Stomach smooth muscle (tissue), 2 donors: ENCODE results near the gene NCBP2L.
A peak's percentile ranks its signal among the peaks of the same experiment; 100 is the strongest.

Experiments used
- H3K27ac ChIP-seq: one replicate; pipeline ENCODE4 v1.7.0; 2013; ENCODE audit warnings: mild to moderate bottlenecking, low read length, inconsistent platforms
- H3K27me3 ChIP-seq, 2 donors: one replicate each; pipeline ENCODE4 v1.7.0; 2013; ENCODE audit warnings: low read length in 2 of 2; ENCODE audit not compliant: insufficient read depth in 2 of 2, control insufficient read depth in 1 of 2
- H3K36me3 ChIP-seq, 2 donors: one replicate each; pipeline ENCODE4 v1.7.0; 2013; ENCODE audit warnings: low read length in 2 of 2; ENCODE audit not compliant: control insufficient read depth in 2 of 2, insufficient read depth in 2 of 2
- H3K4me1 ChIP-seq: one replicate; pipeline ENCODE4 v1.7.0; 2013; ENCODE audit warnings: low read length; ENCODE audit not compliant: control insufficient read depth, insufficient read depth
- H3K4me3 ChIP-seq, 2 donors: one replicate each; pipeline ENCODE4 v1.7.0; 2013; ENCODE audit warnings: low read length in 2 of 2
- H3K9ac ChIP-seq, 2 donors: one replicate each; pipeline ENCODE4 v1.7.0; 2013; ENCODE audit warnings: low read length in 2 of 2, mild to moderate bottlenecking in 1 of 2
- H3K9me3 ChIP-seq, 2 donors: one replicate each; pipeline ENCODE4 v1.7.0; 2013; ENCODE audit warnings: low read length in 2 of 2; ENCODE audit not compliant: control insufficient read depth in 2 of 2
- donor health status: healthy.
- donor health status: Pancreatic carcinoma.

NCBP2L gene

GRCh38 chrX:107777536-107777832 is at the start of gene NCBP2L:
NCBP2L (plus strand) TSS chrX:107777733; CDS start chrX:107794221, 16,488 bp downstream.
- H3K9me3 ChIP-seq, result no peaks in the 10 kb centered on the region
- no peaks in the 10 kb centered on the region for H3K36me3 ChIP-seq
- H3K9ac ChIP-seq, result peak within 1 kb of the TSS; percentile 41 to 58
- peak within 1 kb of the TSS; percentile 76 for H3K27ac ChIP-seq
- peaks cover 0 to 12% of the 10 kb centered on the region in 2 donors for H3K27me3 ChIP-seq
- H3K4me1 ChIP-seq, result peaks cover 16% of the 10 kb centered on the region
- peak within 1 kb of the TSS; percentile 70 to 78 for H3K4me3 ChIP-seq

- H3K4me1 ChIP-seq, result peaks cover 67% of the 10 kb centered on the region
- peaks cover 0 to 8% of the 10 kb centered on the region in 2 donors for H3K27me3 ChIP-seq
These were observed 49.0 kb upstream of the NCBP2L start for GRCh38 chrX:107728371-107729099.

GRCh38 chrX:107729558-107730297 is 47.8 kb upstream of the NCBP2L start:
- no peaks in the 10 kb centered on the region for H3K9me3 ChIP-seq
- H3K4me3 ChIP-seq, result no peak overlapping the region
- no peak overlapping the region for H3K9ac ChIP-seq

More at GRCh38 chrX:107728371-107729099, 49.0 kb upstream of the NCBP2L start:
- no peaks in the 10 kb centered on the region for H3K36me3 ChIP-seq
- no peaks in the 10 kb centered on the region for H3K9me3 ChIP-seq
- no peak overlapping the region for H3K4me3 ChIP-seq
- peak overlapping the region in 1 of 2 donors; percentile 15 for H3K9ac ChIP-seq
- peak overlapping the region; percentile 75 for H3K27ac ChIP-seq

DNA sequence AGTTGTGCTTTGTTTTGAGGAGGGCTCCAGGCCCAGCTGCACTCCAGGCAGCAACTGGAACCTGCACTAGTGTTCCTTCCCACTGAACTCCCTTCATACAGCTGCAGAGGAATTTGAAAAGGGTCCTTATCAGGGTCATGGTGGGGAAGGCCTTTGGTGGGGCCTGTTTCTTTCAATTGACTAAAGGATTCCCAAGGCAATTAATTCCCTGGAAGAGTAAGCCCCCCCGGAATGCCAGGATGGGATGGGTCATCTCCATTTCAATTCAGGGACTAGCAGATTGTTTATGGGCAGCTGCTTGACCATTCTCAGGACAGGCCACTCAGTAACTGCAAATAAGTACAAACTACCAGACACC is 47.3 kb upstream of the NCBP2L start:
- H3K27me3 ChIP-seq, result peaks cover 0 to 9% of the 10 kb centered on the region in 2 donors
- peaks cover 62% of the 10 kb centered on the region for H3K4me1 ChIP-seq
- H3K4me3 ChIP-seq, result no peak overlapping the region
- H3K36me3 ChIP-seq, result no peaks in the 10 kb centered on the region
- H3K9ac ChIP-seq, result no peak overlapping the region
- H3K9me3 ChIP-seq, result no peaks in the 10 kb centered on the region
- peak overlapping the region; percentile 75 for H3K27ac ChIP-seq

More at GRCh38 chrX:107729558-107730297, 47.8 kb upstream of the NCBP2L start:
- H3K4me1 ChIP-seq, result peaks cover 64% of the 10 kb centered on the region
- peaks cover 0 to 9% of the 10 kb centered on the region in 2 donors for H3K27me3 ChIP-seq
- peak overlapping the region; percentile 75 for H3K27ac ChIP-seq
- no peaks in the 10 kb centered on the region for H3K36me3 ChIP-seq

DNA sequence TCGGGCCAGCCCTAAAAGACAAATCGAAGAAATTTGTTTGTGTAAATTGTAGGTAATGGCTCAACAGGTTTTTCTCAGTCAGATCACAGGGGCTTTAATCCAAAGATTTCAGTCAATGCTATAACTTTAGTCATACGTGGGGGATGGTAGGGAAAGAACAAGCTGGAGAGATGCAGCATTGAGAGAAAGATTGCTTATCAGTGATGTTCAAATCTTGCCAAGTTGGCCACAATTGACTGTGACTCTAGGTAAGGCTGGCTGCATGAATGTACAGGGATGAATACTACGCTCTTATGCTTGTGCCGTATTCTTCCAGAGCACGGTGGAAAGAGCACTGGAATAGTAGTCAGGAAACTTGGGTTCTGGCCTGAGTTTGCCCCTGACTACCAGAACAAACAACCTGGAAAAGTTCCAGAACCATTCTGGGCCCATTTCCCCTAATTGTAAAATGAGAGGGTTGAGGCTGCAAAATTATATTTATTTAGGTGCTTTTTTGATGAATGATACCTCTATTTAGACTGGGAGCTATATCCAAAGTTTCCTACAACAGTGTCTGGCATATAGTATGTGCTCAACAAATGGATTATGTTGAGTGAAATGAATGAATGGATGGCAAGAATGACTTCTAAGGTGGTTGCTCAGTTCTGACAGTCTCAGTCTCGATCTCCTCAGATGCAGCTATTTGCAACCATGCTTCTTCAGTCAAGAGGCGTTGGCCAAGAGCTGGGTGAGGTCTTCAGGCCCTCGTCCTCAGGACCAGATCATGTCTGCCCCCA is 46.4 kb upstream of the NCBP2L start:
- H3K27me3 ChIP-seq, result peaks cover 0 to 10% of the 10 kb centered on the region in 2 donors
- no peaks in the 10 kb centered on the region for H3K9me3 ChIP-seq
- no peaks in the 10 kb centered on the region for H3K36me3 ChIP-seq
- peaks cover 55% of the 10 kb centered on the region for H3K4me1 ChIP-seq
- peak overlapping the region in 1 of 2 donors; percentile 40 for H3K4me3 ChIP-seq
- H3K27ac ChIP-seq, result peak overlapping the region; percentile 75
- H3K9ac ChIP-seq, result no peak overlapping the region

DNA sequence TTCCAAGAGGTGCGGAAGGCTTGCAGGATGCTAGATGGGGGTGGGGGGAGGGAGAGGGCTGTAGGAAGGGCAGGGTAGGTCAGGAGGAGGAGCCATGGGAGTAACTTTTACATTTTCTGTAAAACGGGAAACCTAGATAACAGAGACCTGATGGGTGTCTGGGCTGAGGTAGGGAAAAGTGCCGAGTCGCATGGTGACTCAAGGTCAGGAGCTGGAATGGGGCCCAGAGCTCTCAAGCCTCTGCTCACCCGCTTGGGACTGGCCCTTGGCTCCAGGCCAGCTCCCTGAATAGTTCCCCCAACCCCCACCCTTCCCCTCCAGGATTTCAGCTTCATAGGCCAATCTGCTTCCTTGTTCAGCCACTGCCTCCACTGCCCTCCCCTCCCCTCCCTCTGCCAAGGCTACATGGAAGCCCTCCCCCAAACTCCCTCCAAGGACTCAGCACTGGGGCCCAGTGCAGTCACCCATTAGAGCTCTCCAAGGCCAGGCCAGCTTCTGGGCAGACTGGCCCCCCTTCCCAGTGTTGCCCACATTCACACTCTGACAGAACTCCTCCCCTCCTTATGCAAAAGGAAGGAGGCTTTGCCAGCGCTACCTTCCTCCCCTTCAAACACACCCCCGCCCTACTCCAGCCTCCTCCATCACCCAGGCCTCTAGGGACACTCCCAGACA is 45.6 kb upstream of the NCBP2L start:
- peaks cover 0 to 10% of the 10 kb centered on the region in 2 donors for H3K27me3 ChIP-seq
- H3K4me1 ChIP-seq, result peaks cover 57% of the 10 kb centered on the region
- no peak overlapping the region for H3K9ac ChIP-seq
- H3K4me3 ChIP-seq, result peak overlapping the region in 1 of 2 donors; percentile 40
- no peaks in the 10 kb centered on the region for H3K9me3 ChIP-seq
- no peaks in the 10 kb centered on the region for H3K36me3 ChIP-seq
- H3K27ac ChIP-seq, result peak overlapping the region; percentile 75

- H3K36me3 ChIP-seq, result no peaks in the 10 kb centered on the region
- H3K27me3 ChIP-seq, result peaks cover 0 to 13% of the 10 kb centered on the region in 2 donors
- H3K9me3 ChIP-seq, result no peaks in the 10 kb centered on the region
- H3K9ac ChIP-seq, result no peak overlapping the region
- peaks cover 59% of the 10 kb centered on the region for H3K4me1 ChIP-seq
- no peak overlapping the region for H3K27ac ChIP-seq
- H3K4me3 ChIP-seq, result no peak overlapping the region
These were observed 43.8 kb upstream of the NCBP2L start for GRCh38 chrX:107733686-107734085.

- Histone ChIP-seq H3K36me3 (no peaks in the 10 kb centered on the region), H3K4me1 (peaks cover 58% of the 10 kb centered on the region), H3K27me3 (peaks cover 0 to 12% of the 10 kb centered on the region in 2 donors), H3K4me3 (no peak overlapping the region), H3K9ac (no peak overlapping the region), H3K9me3 (no peaks in the 10 kb centered on the region), H3K27ac (peak overlapping the region; percentile 41)
These were observed 42.9 kb upstream of the NCBP2L start for GRCh38 chrX:107734646-107735045.

- Histone ChIP-seq H3K4me1 (peaks cover 51% of the 10 kb centered on the region), H3K27me3 (peaks cover 0 to 18% of the 10 kb centered on the region in 2 donors), H3K36me3 (no peaks in the 10 kb centered on the region), H3K9me3 (no peaks in the 10 kb centered on the region), H3K27ac (peak overlapping the region; percentile 6), H3K9ac (no peak overlapping the region), H3K4me3 (no peak overlapping the region)
These were observed 40.6 kb upstream of the NCBP2L start for GRCh38 chrX:107736781-107737531.
